GM19467 (cell line): ENCODE data around the gene LINC00305.

Experiments used
- ATAC-seq: cut with Tn5 transposase; IDR thresholded peaks from one replicate; pipeline ENCODE4 v1.9.1; 2021; ENCODE audit warnings: mild to moderate bottlenecking, moderate library complexity; ENCODE audit not compliant: unreplicated experiment

The LINC00305 gene

GRCh38 chr18:64037812-64038414, 111.0 kb downstream of the LINC00305 start:
- peak; percentile 65 for ATAC-seq

GRCh38 chr18:64032312-64032711, 116.6 kb downstream of the LINC00305 start:
- no peak for ATAC-seq

GRCh38 chr18:64031411-64031810, 117.5 kb downstream of the LINC00305 start:
- ATAC-seq, result no peak
